ENCODE results near the gene CNTNAP2.

- TF ChIP-seq CTCF (IDR thresholded peaks at IDR 0.05; ENCODE audit: borderline replicate concordance, extremely low read depth, low read length, poor library complexity, severe bottlenecking) (no peak), EZH2 (IDR thresholded peaks at IDR 0.05; ENCODE audit: borderline replicate concordance, low read depth, low read length, severe bottlenecking) (no peak)
These were observed 1998.2 kb downstream of the CNTNAP2 start for GRCh38 chr7:148114804-148115203.
